Activated CD8-positive, alpha-beta memory T cell treated with anti-CD3 and anti-CD28 coated beads for 36 hours (primary cell): ENCODE results near the gene SLC5A10. TPM values are rescaled to one million over a fixed set of nuclear protein-coding genes. Genes with fewer than 3 reads are reported as not detected.
"Not testable (repeated sequence)": the region's sequence is repeated elsewhere in the genome, so short reads cannot be mapped to it uniquely, and the experiment has no call there.

ENCODE experiments used
- CTCF ChIA-PET: fragments of 350-600 bp; sonication (Branson Sonifier 250); formaldehyde crosslinking; loops from one replicate; lab custom pipeline; 2021; ENCODE audit warnings: antibody characterized with exemption; lab: Charles Lee
- POLR2A ChIA-PET: fragments of 350-600 bp; sonication (Branson Sonifier 250); formaldehyde crosslinking; loops from one replicate; lab custom pipeline; 2021; ENCODE audit warnings: antibody characterized with exemption; lab: Charles Lee
- total RNA-seq, 2 experiments: library from RNA; stranded (reverse); gene quantifications; one replicate each; pipeline ENCODE4 v1.2.3, GENCODE V29; 2021

Gene SLC5A10
- total RNA-seq, 2 experiments from 2014 or later: not detected

- POLR2A ChIA-PET: interaction anchor here (0.7 kb wide), 1 partner anchor 300 kb away, joined by 4 read pairs; no protein-coding TSS in a partner anchor
Measured at GRCh38 chr17:18938692-18939023, 13.3 kb upstream of the SLC5A10 start.

DNA sequence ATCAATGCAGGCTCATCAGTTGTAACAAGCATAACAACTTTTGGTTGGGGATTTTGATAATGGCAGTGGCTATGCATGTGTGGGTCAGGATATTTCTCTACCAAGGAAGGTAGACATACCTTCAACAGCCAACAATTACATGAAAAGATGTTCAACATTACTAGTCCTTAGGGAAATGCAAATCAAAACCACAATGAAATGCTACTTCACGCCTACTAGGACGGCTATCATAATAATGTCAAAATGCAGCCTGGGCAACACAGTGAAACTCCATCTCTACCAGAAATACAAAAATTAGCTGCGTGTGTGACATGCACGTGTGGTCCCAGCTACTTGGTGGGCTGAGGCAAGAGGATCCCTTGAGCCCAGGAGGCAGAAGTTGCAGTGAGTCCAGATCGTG lies 7.3 kb upstream of the SLC5A10 start:
- ChIA-PET POLR2A (no interaction called here), CTCF (no interaction called here)

More at GRCh38 chr17:18938692-18939023, 13.3 kb upstream of the SLC5A10 start:
- CTCF ChIA-PET: no interaction called here

GRCh38 chr17:18946536-18946935 lies 5.4 kb upstream of the SLC5A10 start:
- POLR2A ChIA-PET: no interaction called here

DNA sequence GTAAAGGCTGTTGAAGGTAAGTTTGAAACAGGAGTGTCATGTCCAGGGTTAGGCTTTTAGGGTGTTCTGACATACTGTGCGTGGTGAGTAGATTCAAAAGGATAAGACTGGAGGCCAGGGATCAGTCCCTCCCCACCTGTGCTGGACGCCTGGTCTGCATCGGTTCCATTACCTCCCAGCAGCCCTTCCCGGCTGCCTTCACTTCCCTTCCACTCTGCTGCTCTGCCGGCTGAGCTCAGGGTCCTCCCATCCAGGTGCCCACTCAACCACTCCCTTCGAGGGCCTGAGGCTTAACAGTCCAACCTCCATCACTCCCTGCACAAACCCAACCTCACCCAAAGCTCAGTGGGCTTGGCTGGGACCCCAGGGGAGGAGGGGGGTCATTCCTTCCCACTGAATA lies 4.1 kb upstream of the SLC5A10 start:
- POLR2A ChIA-PET: no interaction called here
- CTCF ChIA-PET: interaction anchor here (1.1 kb wide), 1 partner anchor 13 kb away, joined by 5 read pairs; no protein-coding TSS in a partner anchor

More at GRCh38 chr17:18946536-18946935, 5.4 kb upstream of the SLC5A10 start:
- CTCF ChIA-PET: no interaction called here

DNA sequence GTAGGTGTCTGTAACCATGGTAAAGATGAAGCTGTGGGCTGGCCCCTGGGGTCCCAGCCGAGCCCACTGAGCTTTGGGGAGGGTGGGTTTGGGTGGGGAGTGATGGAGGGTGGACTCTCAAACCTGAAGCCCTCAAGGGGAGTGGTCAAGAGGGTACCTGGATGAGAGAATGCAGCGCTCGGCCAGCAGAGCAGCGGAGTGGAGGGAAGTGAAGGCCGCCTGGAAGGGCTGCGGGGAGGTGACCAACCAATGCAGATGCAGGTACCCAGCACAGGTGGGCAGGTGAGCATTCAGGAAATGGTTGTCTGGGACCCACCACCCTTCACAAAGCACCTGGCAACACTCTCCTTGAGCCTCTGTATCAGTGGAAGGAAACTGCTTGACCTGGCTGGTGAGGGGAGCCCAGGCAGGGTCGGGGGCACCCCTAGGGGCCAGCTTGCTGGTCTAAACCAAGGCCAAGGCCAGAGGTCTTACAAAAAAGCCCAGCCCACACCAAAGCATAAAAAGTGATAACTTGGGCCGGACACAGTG lies 3.4 kb upstream of the SLC5A10 start:
- CTCF ChIA-PET: interaction anchor here (0.8 to 1.4 kb wide), 3 partner anchors 12 to 323 kb away, joined by 3 to 5 read pairs (median 4); no protein-coding TSS in a partner anchor
- POLR2A ChIA-PET: no interaction called here

GRCh38 chr17:18949566-18949965 lies 2.4 kb upstream of the SLC5A10 start:
- CTCF ChIA-PET: interaction anchor here (1.4 kb wide), 1 partner anchor 12 kb away, joined by 4 read pairs; no protein-coding TSS in a partner anchor

GRCh38 chr17:18950346-18950745 lies 1.6 kb upstream of the SLC5A10 start:
- ChIA-PET CTCF (interaction anchor here (1.1 kb wide), 1 partner anchor 72 kb away, joined by 3 read pairs; no protein-coding TSS in a partner anchor), POLR2A (no interaction called here)

More at GRCh38 chr17:18949566-18949965, 2.4 kb upstream of the SLC5A10 start:
- POLR2A ChIA-PET: no interaction called here

GRCh38 chr17:18950944-18951905 lies 740 bp upstream of the SLC5A10 start:
- POLR2A ChIA-PET: no interaction called here
- CTCF ChIA-PET: interaction anchor here (0.8 to 1.1 kb wide), 2 partner anchors 10 to 72 kb away, joined by 3 to 4 read pairs; no protein-coding TSS in a partner anchor

DNA sequence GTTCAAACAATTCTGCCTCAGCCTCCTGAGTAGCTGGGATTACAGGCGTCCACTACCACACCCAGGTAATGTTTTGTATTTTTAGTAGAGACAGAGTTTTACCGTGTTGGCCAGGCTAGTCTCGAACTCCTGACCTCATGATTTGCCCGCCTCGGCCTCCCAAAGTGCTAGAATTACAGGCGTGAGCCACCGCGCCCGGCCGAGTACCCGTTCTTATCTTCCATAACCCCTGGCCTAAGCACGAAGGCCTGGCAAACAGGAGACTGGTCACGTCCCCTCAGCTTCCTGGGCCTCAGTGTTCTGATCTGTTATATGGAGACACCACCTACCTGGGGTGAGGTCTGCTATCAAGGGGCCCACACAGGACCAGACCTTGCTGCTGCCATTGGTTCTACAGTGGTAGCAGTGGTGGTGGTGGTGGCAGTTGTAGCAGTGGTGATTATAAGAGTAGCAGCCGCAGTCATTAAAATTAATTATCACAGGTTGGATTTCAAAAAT lies 1.3 kb downstream of the SLC5A10 start:
- ChIA-PET POLR2A (no interaction called here), CTCF (no interaction called here)

- POLR2A ChIA-PET: no interaction called here
- CTCF ChIA-PET: interaction anchor here (0.7 kb wide), 1 partner anchor 143 kb away, joined by 3 read pairs; no protein-coding TSS in a partner anchor
Measured at GRCh38 chr17:18954321-18954720, 2.4 kb downstream of the SLC5A10 start.

DNA sequence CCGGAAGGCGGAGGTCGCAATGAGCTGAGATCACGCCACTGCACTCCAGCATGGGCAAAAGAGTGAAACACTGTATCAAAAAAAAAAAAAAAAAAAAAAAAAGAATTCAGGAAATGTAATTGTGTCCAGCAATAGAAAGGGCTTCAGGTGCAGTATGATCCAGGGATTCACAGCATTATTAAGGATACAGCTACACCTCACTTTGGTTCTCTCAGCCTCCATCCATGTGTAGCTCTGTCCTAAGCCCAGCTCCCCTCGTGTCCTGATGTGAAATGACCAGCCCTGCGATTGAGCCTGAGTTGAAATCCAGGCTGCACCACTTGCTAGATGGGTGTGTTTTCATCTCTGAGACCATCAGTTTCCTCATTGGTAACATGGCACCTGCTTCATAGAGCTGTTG lies 3.0 kb downstream of the SLC5A10 start:
- ChIA-PET POLR2A (interaction anchor here (0.6 kb wide), 1 partner anchor 28 kb away, joined by 7 read pairs; no protein-coding TSS in a partner anchor), CTCF (interaction anchor here (0.7 kb wide), 1 partner anchor 143 kb away, joined by 3 read pairs; no protein-coding TSS in a partner anchor)

GRCh38 chr17:18956021-18956420 lies 4.1 kb downstream of the SLC5A10 start:
- POLR2A ChIA-PET, CTCF ChIA-PET: not testable (repeated sequence)

- ChIA-PET POLR2A (no interaction called here), CTCF (no interaction called here)
Measured at GRCh38 chr17:18956581-18956980, 4.6 kb downstream of the SLC5A10 start.

DNA sequence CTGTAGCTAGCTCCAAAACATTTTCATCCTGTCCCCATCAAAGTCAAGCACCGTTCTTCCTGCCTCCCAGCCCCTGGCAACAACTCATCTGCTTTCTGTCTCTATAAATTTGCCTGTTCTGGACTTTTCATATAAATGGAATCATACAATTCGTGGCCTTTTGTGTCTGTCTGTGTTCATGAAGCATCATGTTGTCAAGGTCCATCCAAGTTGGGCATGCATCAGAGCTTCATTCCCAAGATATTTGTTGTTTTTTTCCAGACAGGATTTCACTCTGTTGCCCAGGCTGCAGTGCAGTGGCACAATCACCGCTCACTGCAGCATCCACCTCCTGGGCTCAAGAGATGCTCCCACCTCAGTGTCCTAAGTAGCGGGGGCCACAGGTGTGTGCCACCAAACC lies 5.9 kb downstream of the SLC5A10 start:
- ChIA-PET CTCF (no interaction called here), POLR2A (no interaction called here)

GRCh38 chr17:18958611-18959010 lies 6.6 kb downstream of the SLC5A10 start:
- CTCF ChIA-PET: no interaction called here
- POLR2A ChIA-PET: no interaction called here

GRCh38 chr17:18959071-18959844 lies 7.3 kb downstream of the SLC5A10 start:
- CTCF ChIA-PET: interaction anchor here (1.9 kb wide), 1 partner anchor 44 kb away, joined by 14 read pairs; the partner anchor contains the start of gene FAM83G
- POLR2A ChIA-PET: no interaction called here

GRCh38 chr17:18959845-18960240 lies 7.9 kb downstream of the SLC5A10 start:
- POLR2A ChIA-PET: no interaction called here
- CTCF ChIA-PET: interaction anchor here (1.5 to 1.9 kb wide), 2 partner anchors 43 to 349 kb away, joined by 3 to 14 read pairs; partner anchors contain the start of gene FAM83G

- POLR2A ChIA-PET: no interaction called here
- CTCF ChIA-PET: interaction anchor here (1.0 to 1.9 kb wide), 11 partner anchors 8 to 542 kb away, joined by 3 to 14 read pairs (median 5); partner anchors contain the start of genes FAM83G and SLC5A10
Measured at GRCh38 chr17:18960241-18960665, 8.3 kb downstream of the SLC5A10 start.
